GM21723 (cell line): ENCODE measurements around the gene MEGF11.

Source experiments
- ATAC-seq: cut with Tn5 transposase; IDR thresholded peaks from one replicate; pipeline ENCODE4 v1.9.1; 2021; ENCODE audit warnings: mild to moderate bottlenecking, moderate library complexity; ENCODE audit not compliant: unreplicated experiment

Gene MEGF11

GRCh38 chr15:66039117-66039871 lies 214.3 kb downstream of the MEGF11 start:
- ATAC-seq: no peak

GRCh38 chr15:66038387-66039116 lies 215.0 kb downstream of the MEGF11 start:
- no peak for ATAC-seq

GRCh38 chr15:66036859-66037258 lies 216.7 kb downstream of the MEGF11 start:
- ATAC-seq: no peak

DNA sequence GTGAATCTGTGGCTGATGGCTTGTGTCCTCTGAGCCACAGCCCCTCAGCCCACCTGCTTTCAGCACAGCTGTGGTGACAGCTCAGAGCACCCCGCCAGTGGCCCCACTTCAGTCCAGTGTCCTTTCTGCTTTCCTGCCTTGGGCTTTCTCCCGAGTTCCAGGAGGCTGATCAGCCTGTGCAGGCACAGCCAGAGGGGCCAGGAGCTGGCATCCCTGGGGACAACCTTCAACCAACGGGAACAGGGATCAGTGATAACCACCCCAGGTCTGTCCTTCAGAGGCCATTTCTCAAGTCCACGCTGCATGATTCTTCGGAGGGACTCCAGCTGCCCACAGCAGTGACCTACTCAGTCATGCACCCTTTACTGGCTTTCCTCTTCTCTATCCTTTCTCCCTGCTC lies 217.6 kb downstream of the MEGF11 start:
- ATAC-seq: no peak

GRCh38 chr15:66033143-66033542 lies 220.4 kb downstream of the MEGF11 start:
- ATAC-seq: no peak

DNA sequence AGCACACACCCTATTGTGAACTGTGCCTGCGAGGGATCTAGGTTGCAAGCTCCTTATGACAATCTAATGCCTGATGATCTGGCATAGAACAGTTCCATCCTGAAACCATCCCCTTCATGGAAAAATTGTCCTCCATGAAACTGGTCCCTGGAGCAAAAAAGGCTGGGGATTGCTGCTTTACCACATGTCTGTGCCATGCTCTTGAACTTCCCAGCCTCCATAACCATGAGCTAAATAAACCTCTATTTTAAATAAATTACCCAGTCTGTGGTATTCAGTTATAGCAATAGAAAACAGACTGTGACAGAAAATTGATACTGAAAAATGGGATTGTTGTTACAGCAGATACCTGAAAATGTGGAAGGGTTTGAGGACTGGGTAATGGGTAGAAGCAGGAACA lies 221.5 kb downstream of the MEGF11 start:
- no peak for ATAC-seq

- no peak for ATAC-seq
Observed at GRCh38 chr15:66030650-66031049, 222.9 kb downstream of the MEGF11 start.

DNA sequence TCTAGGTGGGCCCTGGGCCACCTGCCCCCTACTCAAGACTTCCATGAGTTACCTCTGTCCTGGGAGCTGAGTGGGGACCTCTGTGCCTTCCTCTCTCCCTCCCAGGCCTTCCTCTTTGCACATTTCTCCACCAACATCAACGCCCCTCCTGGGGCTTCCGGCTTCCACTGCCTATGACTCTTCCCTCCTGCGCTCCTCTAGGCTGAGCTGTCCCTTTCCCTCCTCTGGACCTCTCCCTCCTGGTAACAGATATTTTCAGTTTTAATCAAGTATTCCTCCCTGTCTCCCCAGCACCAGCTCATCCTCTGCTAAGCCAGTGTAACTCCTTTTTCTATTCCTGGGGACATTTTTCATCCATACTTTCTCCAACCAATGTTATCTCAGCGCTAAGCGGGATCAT lies 223.9 kb downstream of the MEGF11 start:
- ATAC-seq: no peak

GRCh38 chr15:66027268-66027805 lies 226.2 kb downstream of the MEGF11 start:
- no peak for ATAC-seq

DNA sequence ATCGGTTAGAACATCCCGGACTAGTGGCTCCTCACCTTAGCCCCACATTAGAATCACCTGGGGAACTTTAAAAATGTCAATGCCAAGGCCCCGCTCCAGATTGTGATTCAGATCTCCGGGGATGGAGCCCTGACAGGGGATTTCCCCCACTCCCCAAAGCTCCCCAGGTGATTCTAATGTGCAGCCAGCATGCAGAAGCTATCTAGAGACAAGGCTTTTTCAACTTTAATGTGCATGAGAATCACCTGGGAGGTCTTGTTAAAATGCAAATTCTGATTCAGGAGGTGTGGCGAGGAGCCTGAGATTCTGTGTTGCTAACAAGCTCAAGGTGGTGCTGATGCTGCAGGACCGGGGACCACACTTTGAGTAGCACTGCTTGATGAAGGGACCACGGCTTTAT lies 227.6 kb downstream of the MEGF11 start:
- ATAC-seq: no peak

DNA sequence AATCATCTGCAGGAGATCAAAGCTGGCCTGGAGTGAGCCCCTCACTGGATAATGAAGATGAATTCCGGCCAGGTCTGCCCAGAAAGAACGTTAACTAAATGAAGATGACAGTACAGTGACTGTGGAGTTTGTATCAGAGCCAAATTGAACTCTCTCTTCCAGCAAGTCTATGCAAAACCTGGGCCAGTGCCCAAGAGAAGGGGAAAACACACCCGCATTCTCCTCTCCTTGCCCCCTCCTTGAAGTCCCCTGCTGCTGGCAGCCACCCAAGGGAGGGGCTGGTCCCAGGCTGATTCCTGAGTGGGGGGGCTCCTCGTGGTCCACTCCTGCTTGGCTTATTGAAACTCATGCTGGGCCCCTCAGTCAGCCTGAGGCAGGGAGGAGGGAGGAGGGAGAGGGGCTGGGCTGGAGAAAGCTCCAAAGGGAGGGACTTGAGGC lies 228.5 kb downstream of the MEGF11 start:
- ATAC-seq: no peak

GRCh38 chr15:66024116-66024515 lies 229.4 kb downstream of the MEGF11 start:
- no peak for ATAC-seq

DNA sequence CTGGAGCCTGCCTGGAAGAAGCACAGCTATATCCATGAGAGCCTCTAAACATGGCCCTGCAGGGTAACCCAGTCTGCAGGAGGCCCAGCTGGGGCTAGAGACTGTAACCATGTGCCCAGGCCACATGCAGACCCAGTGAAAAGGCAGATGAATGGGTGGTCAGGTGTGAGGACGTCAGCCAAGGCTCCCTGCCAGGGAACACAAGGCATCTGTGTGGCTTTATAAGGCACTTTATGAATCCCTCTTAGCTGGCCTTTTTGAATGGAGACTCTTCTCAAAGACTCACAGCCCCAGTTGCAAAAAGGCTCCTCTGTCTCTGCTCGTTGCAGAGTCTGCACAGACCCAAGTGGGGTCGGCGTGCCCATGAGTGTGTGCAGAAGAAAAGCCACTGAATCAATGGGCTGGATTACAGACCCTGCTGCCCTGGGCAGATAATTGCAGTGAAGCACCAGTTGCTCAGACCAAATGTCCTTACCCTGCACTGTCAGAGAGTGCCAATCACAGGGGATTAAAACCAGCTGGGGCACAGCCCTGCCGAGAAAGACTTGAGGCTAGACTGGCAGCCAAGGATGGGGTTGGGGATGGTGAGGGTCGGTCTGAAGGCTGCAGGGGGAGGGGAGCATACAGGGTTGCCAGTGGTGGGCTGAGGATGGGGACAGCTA lies 230.1 kb downstream of the MEGF11 start:
- ATAC-seq: no peak

DNA sequence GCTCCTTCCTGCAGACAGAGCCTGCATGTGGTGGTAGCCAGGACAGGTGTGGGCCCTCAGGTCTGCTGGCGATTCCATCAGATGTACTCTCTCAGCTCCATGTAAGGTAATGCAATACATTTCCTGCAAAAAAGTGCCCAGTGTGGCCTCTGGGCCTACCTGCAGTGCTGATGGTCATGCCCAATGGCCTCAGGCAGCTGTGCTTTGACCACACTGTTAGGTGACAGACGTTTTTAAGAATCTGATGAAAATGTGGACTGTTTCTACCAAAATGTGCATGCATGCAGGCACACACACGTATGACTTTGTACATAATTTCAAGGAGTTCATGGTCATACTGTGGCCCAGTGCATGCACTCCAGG lies 231.4 kb downstream of the MEGF11 start:
- no peak for ATAC-seq

DNA sequence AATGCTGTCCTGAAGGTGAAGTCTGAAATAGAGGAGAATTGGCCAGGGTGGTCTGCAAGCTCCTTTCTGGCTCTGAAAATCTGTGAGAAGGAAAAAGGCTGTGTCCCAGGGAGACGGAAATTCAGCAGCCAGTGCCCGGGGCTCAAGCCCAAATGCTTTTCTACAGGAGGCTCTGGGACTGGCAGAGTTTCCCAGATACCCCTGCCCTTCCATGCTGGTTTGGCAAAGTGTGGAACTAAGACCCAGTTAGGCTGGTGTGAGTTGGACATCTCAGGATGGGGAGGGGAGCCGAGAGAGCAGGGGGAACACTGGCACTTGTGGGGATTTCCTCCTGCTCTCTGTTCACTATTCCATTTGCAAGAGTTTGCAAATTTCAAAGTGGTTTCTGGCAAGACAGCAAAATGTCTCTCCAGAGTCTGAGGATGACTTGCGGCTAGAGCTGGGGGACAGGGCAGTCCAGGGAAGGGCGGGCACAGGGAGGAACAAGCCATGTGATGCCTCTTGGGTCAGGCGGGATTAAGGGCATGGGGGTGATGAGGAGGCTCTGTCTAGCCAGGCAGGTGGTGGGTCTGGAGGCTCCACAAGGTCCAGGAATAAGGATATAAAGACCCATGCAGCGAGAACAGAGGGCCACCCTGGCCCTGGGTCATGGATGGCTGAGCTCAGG lies 231.9 kb downstream of the MEGF11 start:
- ATAC-seq: no peak

GRCh38 chr15:66019826-66020398 lies 233.6 kb downstream of the MEGF11 start:
- ATAC-seq: no peak

GRCh38 chr15:66019368-66019767 lies 234.2 kb downstream of the MEGF11 start:
- ATAC-seq: no peak

- ATAC-seq: no peak
Observed at GRCh38 chr15:66018488-66018797, 235.1 kb downstream of the MEGF11 start.

DNA sequence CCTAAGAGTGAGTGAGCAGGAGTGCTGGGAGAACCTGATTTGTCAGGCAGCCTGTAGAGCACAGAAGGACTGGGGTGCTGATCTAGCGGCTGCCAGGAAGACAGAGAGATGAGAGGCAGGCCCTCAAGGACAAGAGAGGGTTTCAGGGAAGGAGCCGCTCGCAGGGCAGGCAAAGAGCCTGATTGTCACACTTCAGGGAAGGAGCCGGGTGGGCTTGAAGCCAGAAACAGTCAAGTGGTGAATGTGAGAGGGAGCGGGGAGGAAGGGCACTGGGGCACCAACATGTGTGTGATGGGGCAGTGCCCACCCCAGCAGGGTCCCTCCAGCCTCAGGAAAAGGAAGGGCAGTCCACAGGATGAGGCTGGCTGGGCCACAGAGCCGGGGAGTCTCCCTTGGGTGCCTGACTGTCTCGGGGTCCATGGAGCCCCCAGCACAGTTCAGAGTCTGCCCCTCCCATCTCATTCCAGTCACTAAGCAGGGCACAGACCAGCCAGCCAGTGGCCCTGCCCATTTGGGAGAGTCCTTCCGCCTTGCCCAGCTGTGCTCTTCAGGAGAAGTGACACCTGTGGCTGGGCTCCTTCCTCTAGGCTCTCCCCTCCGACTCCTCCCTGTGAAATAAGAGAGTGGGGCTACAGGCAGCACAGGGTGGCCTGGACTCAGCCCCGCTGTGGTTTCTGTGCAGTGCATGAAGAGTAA lies 235.6 kb downstream of the MEGF11 start:
- no peak for ATAC-seq

DNA sequence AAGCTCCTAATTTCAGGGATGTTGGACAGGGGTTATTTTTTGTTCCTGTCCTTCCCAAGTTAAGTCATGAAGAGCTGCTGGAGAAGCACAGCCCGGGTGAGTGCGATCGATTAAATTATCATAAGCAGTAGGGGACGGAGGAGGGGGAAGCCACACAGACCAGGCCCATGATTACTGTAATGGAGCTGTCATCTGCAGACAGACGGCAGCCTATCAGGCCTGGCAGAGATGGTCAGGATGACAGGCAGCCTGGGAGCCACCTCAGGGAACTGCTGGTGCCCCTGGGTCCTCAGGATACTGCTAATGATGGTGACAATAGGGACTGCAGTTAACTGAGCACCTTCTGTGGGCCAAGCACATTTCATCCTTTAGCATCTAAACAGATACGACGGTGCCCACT lies 236.6 kb downstream of the MEGF11 start:
- no peak for ATAC-seq
